HTR-8/SVneo (cell line): ENCODE data around the gene HAUS3.

ENCODE experiments used
- DNase-seq: peaks from one replicate; pipeline ENCODE4 v3.0.0; 2011; ENCODE audit warnings: low spot score, mixed read lengths; ENCODE audit not compliant: insufficient read length
- FAIRE-seq: peaks from 2 replicates; lab custom pipeline; 2011; peaks lifted over from hg19 to GRCh38; lab: Jason Lieb, UNC

The HAUS3 gene

GRCh38 chr4:2264481-2265041 is 22.6 kb upstream of the HAUS3 start:
- FAIRE-seq, result no peak
- no peak for DNase-seq

- FAIRE-seq, result no peak
Observed at GRCh38 chr4:2263926-2264321, 22.0 kb upstream of the HAUS3 start.

GRCh38 chr4:2262944-2263250 is 21.0 kb upstream of the HAUS3 start:
- no peak for FAIRE-seq
- no peak for DNase-seq

More at GRCh38 chr4:2263926-2264321, 22.0 kb upstream of the HAUS3 start:
- no peak for DNase-seq

GRCh38 chr4:2262145-2262943 is 20.4 kb upstream of the HAUS3 start:
- FAIRE-seq, result peak; percentile 99

GRCh38 chr4:2261853-2262144 is 19.9 kb upstream of the HAUS3 start, which contains the start of gene MXD4:
TSS of gene MXD4 (minus strand) at chr4:2262109. CDS start at chr4:2261980, 129 bp downstream.
- FAIRE-seq (no peak), DNase-seq (no peak)

More at GRCh38 chr4:2262145-2262943, 20.4 kb upstream of the HAUS3 start:
- DNase-seq, result peak; percentile 99

- peak; percentile 30 for DNase-seq
- no peak for FAIRE-seq
Observed at GRCh38 chr4:2261110-2261852, 19.4 kb upstream of the HAUS3 start.

GRCh38 chr4:2260344-2261109 is 18.6 kb upstream of the HAUS3 start:
- FAIRE-seq (no peak), DNase-seq (no peak)

GRCh38 chr4:2259541-2260343 is 17.8 kb upstream of the HAUS3 start:
- FAIRE-seq (no peak), DNase-seq (no peak)

GRCh38 chr4:2259036-2259540 is 17.2 kb upstream of the HAUS3 start:
- DNase-seq (no peak), FAIRE-seq (no peak)

- FAIRE-seq, result no peak
Observed at GRCh38 chr4:2258091-2259035, 16.4 kb upstream of the HAUS3 start.

GRCh38 chr4:2257361-2258081 is 15.6 kb upstream of the HAUS3 start:
- FAIRE-seq, result no peak
- DNase-seq, result no peak

More at GRCh38 chr4:2258091-2259035, 16.4 kb upstream of the HAUS3 start:
- DNase-seq, result no peak

GRCh38 chr4:2256781-2257191 is 14.9 kb upstream of the HAUS3 start:
- DNase-seq (no peak), FAIRE-seq (no peak)

- DNase-seq (no peak), FAIRE-seq (no peak)
Observed at GRCh38 chr4:2256156-2256731, 14.3 kb upstream of the HAUS3 start.

- FAIRE-seq, result no peak
- DNase-seq, result no peak
Observed at GRCh38 chr4:2255501-2256155, 13.7 kb upstream of the HAUS3 start.

- DNase-seq (no peak), FAIRE-seq (no peak)
Observed at GRCh38 chr4:2254665-2255500, 13.0 kb upstream of the HAUS3 start.
